ENCODE results near the gene CD200R1L. TPM values are rescaled to one million over a fixed set of nuclear protein-coding genes. Genes with fewer than 3 reads are reported as not detected.

CD200R1L gene
- total RNA-seq, 4 donors from 2014 or later: not detected

GRCh38 chr3:112802338-112802737 lies 44.3 kb downstream of the CD200R1L start:
- TF ChIP-seq EP300 (IDR thresholded peaks at IDR 0.05) (no peak), CTCF (IDR thresholded peaks at IDR 0.05) (no peak), POLR2A (IDR thresholded peaks at IDR 0.05) (no peak), POLR2AphosphoS5 (IDR thresholded peaks at IDR 0.05) (no peak)
- H3K36me3 ChIP-seq: no peaks in the 10 kb centered on the region
- DNase-seq (ENCODE audit: low spot score in 2 of 2): no peak

GRCh38 chr3:112799946-112800345 lies 46.7 kb downstream of the CD200R1L start:
- no peaks in the 10 kb centered on the region for H3K36me3 ChIP-seq
- H3K4me1 ChIP-seq: peaks cover 2% of the 10 kb centered on the region
- DNase-seq (ENCODE audit: low spot score in 2 of 2): no peak
- H3K9me3 ChIP-seq: no peaks in the 10 kb centered on the region
- no peak overlapping the region for H3K4me3 ChIP-seq
- no peak for TF ChIP-seq POLR2A (IDR thresholded peaks at IDR 0.05)
- TF ChIP-seq POLR2AphosphoS5 (IDR thresholded peaks at IDR 0.05): no peak
- TF ChIP-seq EP300 (IDR thresholded peaks at IDR 0.05): no peak
- TF ChIP-seq CTCF (IDR thresholded peaks at IDR 0.05): no peak
- H3K27ac ChIP-seq: no peak overlapping the region
- H3K27me3 ChIP-seq: no peaks in the 10 kb centered on the region

More at GRCh38 chr3:112802338-112802737, 44.3 kb downstream of the CD200R1L start:
- Histone ChIP-seq H3K27me3 (no peaks in the 10 kb centered on the region), H3K9me3 (no peaks in the 10 kb centered on the region), H3K27ac (no peak overlapping the region), H3K4me3 (no peak overlapping the region), H3K4me1 (peaks cover 2% of the 10 kb centered on the region)

GRCh38 chr3:112794622-112795172 lies 52.0 kb downstream of the CD200R1L start:
- H3K27ac ChIP-seq: no peak overlapping the region
- no peak overlapping the region for H3K4me3 ChIP-seq
- H3K9me3 ChIP-seq: no peaks in the 10 kb centered on the region
- WGBS: 64% methylated on average over 6 of the region's 6 CpGs
- DNase-seq (ENCODE audit: low spot score in 2 of 2): no peak
- H3K36me3 ChIP-seq: no peaks in the 10 kb centered on the region
- no peaks in the 10 kb centered on the region for H3K4me1 ChIP-seq
- TF ChIP-seq EP300 (IDR thresholded peaks at IDR 0.05) (no peak), POLR2AphosphoS5 (IDR thresholded peaks at IDR 0.05) (no peak), CTCF (IDR thresholded peaks at IDR 0.05) (no peak), POLR2A (IDR thresholded peaks at IDR 0.05) (no peak)
- H3K27me3 ChIP-seq: no peaks in the 10 kb centered on the region

GRCh38 chr3:112793326-112794081 lies 53.2 kb downstream of the CD200R1L start:
- Histone ChIP-seq H3K4me1 (no peaks in the 10 kb centered on the region), H3K27me3 (no peaks in the 10 kb centered on the region), H3K36me3 (no peaks in the 10 kb centered on the region), H3K4me3 (no peak overlapping the region), H3K9me3 (no peaks in the 10 kb centered on the region), H3K27ac (no peak overlapping the region)
- no peak for DNase-seq (ENCODE audit: low spot score in 2 of 2)
- 62% methylated on average over 3 of the region's 3 CpGs for WGBS
- TF ChIP-seq CTCF (IDR thresholded peaks at IDR 0.05): no peak
- no peak for TF ChIP-seq POLR2A (IDR thresholded peaks at IDR 0.05)
- TF ChIP-seq POLR2AphosphoS5 (IDR thresholded peaks at IDR 0.05): no peak
- TF ChIP-seq EP300 (IDR thresholded peaks at IDR 0.05): no peak

- no peak for TF ChIP-seq POLR2AphosphoS5 (IDR thresholded peaks at IDR 0.05)
- no peak for TF ChIP-seq EP300 (IDR thresholded peaks at IDR 0.05)
- no peak for TF ChIP-seq CTCF (IDR thresholded peaks at IDR 0.05)
- no peak for TF ChIP-seq POLR2A (IDR thresholded peaks at IDR 0.05)
- no peaks in the 10 kb centered on the region for H3K36me3 ChIP-seq
- H3K4me1 ChIP-seq: no peaks in the 10 kb centered on the region
- no peak for DNase-seq (ENCODE audit: low spot score in 2 of 2)
- H3K27ac ChIP-seq: no peak overlapping the region
- H3K9me3 ChIP-seq: no peaks in the 10 kb centered on the region
- no peaks in the 10 kb centered on the region for H3K27me3 ChIP-seq
- 92% methylated on average over 2 of the region's 2 CpGs for WGBS
- no peak overlapping the region for H3K4me3 ChIP-seq
These were observed 54.9 kb downstream of the CD200R1L start for GRCh38 chr3:112791736-112792135.
